OCI-LY7 (cell line): Measurements from ENCODE around the gene CRIM1.

Experiments
- EZH2phosphoT487 ChIP-seq: fragments of 200-600 bp; sonication (generic); IDR thresholded peaks from 2 replicates; pipeline ENCODE4 v1.6.1; 2018; ENCODE audit warnings: low read depth, borderline replicate concordance, mild to moderate bottlenecking, mixed run types, antibody characterized with exemption, low read length, moderate library complexity, mixed read lengths
- TF ChIP-seq, protein P1 (sequence below): fragments of 200-600 bp; sonication (generic); conservative IDR thresholded peaks from 2 replicates; pipeline ENCODE4 v1.5.1; 2014; ENCODE audit warnings: mild to moderate bottlenecking, antibody characterized with exemption, low read length, moderate library complexity, mixed read lengths

- TF ChIP-seq, protein P1, sequence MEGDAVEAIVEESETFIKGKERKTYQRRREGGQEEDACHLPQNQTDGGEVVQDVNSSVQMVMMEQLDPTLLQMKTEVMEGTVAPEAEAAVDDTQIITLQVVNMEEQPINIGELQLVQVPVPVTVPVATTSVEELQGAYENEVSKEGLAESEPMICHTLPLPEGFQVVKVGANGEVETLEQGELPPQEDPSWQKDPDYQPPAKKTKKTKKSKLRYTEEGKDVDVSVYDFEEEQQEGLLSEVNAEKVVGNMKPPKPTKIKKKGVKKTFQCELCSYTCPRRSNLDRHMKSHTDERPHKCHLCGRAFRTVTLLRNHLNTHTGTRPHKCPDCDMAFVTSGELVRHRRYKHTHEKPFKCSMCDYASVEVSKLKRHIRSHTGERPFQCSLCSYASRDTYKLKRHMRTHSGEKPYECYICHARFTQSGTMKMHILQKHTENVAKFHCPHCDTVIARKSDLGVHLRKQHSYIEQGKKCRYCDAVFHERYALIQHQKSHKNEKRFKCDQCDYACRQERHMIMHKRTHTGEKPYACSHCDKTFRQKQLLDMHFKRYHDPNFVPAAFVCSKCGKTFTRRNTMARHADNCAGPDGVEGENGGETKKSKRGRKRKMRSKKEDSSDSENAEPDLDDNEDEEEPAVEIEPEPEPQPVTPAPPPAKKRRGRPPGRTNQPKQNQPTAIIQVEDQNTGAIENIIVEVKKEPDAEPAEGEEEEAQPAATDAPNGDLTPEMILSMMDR = no peak
- no peak for TF ChIP-seq EZH2phosphoT487
These were observed 129.9 kb downstream of the CRIM1 start for GRCh38 chr2:36485521-36485920.
